Right ventricle myocardium inferior (tissue), 1 donor: ENCODE data around the gene SMIM12. TPM values are rescaled to one million over a fixed set of nuclear protein-coding genes. Genes with fewer than 3 reads are reported as not detected.
"Not testable (repeated sequence)": the region's sequence is repeated elsewhere in the genome, so short reads cannot be mapped to it uniquely, and the experiment has no call there.

Experiments
- ATAC-seq: fragments of 200-7000 bp; cut with Tn5 transposase; one replicate; pipeline ENCODE4 v1.9.1; 2020; ENCODE audit warnings: mild to moderate bottlenecking, moderate library complexity
- DNase-seq: peaks from one replicate; pipeline ENCODE4 v3.0.0; 2021; ENCODE audit errors: missing footprints
- intact Hi-C: fragments of 100-400 bp; cut with DNase I; formaldehyde crosslinking; loops from one replicate; pipeline ENCODE4 v1.11.0; 2022
- total RNA-seq: library from RNA; stranded (reverse); fragmentation: NEBNext Ultra II Directional; extraction: Animal tissue kit (Norgen Biotek cat#: 25700); gene quantifications from one replicate; pipeline ENCODE4 v1.2.1, GENCODE V29; 2021
- donor health status: DM: no; HTN: yes; CAD: no; lungs with severe emphysema.

Gene SMIM12
- total RNA-seq, 1 donor from 2014 or later = 40.6 TPM

DNA sequence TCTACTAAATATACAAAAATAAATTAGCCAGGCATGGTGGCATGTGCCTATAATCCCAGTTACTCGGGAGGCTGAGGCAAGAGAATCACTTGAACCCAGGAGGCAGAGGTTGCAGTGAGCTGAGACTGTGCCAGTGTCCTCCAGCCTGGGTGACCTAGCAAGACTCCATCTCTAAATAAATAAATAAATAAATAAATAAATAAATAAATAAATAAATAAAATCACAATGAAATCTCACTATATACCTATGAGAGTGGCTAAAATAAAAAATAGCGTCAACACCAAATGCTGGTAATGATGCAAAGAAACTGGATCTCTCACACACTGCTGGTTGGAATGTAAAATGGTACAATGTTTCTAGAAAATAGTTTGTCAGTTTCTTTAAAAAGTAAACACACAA, 40.7 kb downstream of the SMIM12 start:
- intact Hi-C loops, DNase-seq, ATAC-seq: not testable (repeated sequence)

DNA sequence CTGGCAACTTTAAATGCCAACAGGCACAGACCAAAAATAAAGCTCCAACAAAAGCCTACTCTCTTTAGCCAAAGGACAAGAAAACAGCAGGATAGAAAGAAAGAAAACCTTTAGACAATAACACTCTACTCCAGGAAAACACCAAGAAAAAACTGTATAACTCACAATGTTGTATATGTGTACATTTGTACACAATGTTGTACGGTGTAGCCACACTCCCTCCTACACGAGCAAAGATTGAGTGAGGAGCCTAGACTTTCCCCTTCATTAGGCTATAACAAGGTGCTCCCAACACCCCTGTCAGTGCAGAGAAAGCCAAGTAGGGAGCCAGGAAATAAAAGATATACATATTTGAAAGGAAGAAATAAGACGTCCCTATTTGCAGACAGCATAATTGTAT, 42.8 kb downstream of the SMIM12 start:
- intact Hi-C loops = no loop called here
- DNase-seq = no peak

DNA sequence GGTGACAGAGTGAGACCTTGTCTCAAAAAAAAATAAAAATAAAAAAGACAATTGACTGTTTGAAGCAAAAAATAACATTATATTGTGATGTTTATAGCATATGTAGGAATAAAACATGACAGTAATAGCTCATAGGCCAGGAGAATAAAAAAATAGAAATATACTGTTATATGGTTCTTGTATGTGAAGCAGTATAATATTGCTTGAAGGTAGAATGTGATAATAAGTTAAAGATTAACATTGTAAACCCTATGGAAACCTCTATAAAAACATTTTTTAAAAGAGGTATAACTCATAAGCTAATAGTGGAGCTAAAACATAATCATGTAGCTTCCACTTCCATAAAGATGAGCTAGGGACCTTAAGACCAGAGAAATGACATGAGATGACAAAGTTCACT, 43.2 kb downstream of the SMIM12 start:
- DNase-seq = no peak
- intact Hi-C loops = no loop called here

More for the DNA sequence above, 42.8 kb downstream of the SMIM12 start:
- no peak for ATAC-seq

DNA sequence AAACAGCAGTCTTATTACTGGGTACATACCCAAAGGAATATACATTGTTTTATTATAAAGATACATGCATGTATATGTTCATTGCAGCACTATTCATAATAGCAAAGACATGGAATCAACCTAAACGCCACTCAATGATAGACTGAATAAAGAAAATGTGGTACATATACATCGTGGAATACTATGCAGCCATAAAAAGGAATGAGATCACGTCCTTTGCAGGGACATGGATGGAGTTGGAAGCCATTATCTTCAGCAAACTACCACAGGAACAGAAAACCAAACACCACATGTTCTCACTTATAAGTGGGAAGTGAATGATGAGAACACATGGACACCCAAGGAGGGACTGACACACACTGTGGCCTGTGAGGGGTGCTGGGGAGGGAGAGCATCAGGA, 48.8 kb downstream of the SMIM12 start:
- ATAC-seq, intact Hi-C loops, DNase-seq: not testable (repeated sequence)

More for the DNA sequence above, 43.2 kb downstream of the SMIM12 start:
- no peak for ATAC-seq

DNA sequence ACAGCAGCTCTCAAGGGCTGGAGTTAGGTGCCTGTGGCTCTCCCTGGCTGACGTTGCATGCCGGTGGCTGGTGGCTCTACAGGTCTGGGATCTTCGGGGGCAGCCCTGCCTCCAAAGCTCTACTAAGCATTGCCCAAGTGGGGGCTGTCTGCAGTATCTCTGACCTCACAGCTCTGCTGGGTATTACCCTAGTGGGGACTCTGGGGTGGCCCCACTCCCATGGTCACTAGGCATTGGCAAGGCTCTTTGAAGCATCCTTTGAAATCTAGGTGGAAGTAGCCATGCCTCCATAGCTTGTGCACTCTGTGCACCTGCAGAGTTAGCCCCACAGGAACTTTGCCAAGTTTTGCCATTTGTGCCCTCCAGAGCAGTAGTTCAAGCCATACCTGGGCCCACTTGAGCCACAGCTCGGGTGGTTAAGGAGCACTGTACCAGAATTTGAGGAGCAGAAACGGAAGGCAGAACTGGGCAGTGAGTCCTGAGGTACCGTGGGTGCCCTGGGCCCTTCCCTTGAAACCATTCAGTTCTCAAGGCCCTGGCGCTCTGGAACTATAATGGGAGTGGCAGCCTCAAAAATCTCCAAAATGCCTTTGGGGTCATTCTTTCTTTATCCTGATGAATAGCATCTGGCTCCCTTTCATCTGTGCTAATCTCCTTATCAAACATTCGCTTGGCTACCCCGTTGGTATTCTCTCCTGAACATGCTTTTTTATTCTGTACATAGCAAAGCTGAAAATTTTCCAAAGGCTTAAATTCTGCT, 51.3 kb downstream of the SMIM12 start:
- DNase-seq = no peak
- ATAC-seq = no peak
- intact Hi-C loops = no loop called here

DNA sequence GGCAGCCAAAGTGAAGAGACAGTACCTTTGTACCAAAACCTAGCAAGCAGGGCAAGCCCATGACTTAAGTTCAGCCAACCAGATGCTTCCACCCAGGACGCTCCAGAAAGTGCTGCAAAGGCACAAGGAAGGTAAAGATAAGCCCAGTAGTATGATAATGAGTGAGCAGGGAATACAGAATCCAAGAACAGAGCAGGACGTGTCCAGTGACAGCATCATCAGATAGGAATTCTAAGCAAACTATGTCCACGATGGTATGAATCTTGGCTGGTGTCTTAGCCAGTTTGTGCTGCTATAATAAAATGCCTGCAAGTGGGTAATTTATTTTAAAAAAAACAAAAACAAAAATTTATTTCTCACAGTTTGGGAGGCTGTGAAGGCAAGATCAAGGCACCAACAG, 53.2 kb downstream of the SMIM12 start:
- DNase-seq (no peak), ATAC-seq (no peak)
- intact Hi-C loops = no loop called here

DNA sequence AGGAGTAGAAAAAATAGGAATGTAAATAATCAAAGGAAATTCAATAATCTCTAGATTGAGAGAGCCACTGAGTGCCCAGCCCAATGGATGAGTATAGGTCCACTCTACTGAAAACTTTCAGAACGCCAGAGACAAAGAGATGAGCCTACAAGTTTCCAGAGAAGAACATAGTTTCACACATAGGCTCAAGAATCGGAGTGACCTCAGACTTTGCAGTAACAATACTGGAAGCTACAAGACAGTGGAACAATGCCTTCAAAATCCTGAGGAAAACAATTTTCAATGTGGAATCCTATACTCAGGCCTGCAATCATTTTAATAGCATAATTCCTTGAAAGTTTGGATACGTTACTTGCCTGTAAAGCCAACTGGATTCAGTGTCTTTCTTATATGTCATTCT, 55.8 kb downstream of the SMIM12 start:
- ATAC-seq (no peak), DNase-seq (no peak)
- intact Hi-C loops = no loop called here

Other genes starting within 250 kb of the SMIM12 start
- not detected for gene GJB5, start 104.7 kb downstream of the SMIM12 start, total RNA-seq
- not detected for gene GJB4, start 100.0 kb downstream of the SMIM12 start, total RNA-seq
- not detected for gene GJB3, start 78.5 kb downstream of the SMIM12 start, total RNA-seq
- gene GJA4, start 66.8 kb downstream of the SMIM12 start, total RNA-seq = 23.0 TPM
- gene DLGAP3, start 69.9 kb upstream of the SMIM12 start, total RNA-seq = 0.22 TPM
- 10.2 TPM for gene TMEM35B, start 125.6 kb upstream of the SMIM12 start, total RNA-seq
- gene ZMYM6, start 172.2 kb upstream of the SMIM12 start, total RNA-seq = 11.6 TPM
- 4.5 TPM for gene ZMYM1, start 219.6 kb upstream of the SMIM12 start, total RNA-seq